ENCODE data around the gene FOXRED2.

DNA sequence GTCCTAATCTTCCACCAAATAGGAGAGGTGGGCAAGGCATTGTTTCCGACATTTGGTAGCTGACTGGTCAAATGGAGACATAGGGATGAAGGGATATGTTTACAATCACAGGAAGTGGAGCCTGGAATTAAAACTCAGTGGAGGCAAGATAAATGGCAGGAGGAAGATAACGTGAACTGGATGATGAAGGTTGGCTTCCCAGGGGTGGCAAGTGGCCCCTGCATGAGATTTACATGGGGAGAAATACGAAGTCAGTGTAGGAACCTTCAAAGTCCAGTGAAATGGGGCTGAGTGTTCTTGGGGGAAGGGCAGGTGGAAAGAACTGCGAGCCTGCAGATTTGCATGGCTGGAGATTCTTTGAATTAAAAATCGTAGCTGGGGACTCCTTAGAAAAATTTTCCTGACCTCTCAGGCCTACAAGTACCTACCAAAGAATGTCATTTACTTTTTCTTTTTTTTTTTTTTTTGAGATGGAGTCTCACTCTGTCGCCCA lies 724 bp upstream of the FOXRED2 start:
- TF ChIP-seq CTCF (IDR thresholded peaks at IDR 0.05) (no peak), POLR2A (IDR thresholded peaks at IDR 0.05) (no peak)

Measured in Peyer's patch (tissue), 4 donors.